IMR-90 (cell line): ENCODE data around the gene CCNK. TPM values are rescaled to one million over a fixed set of nuclear protein-coding genes. Genes with fewer than 3 reads are reported as not detected.

Experiments used
- ATAC-seq: fragments of 200-7000 bp; cut with Tn5 transposase; 2 replicates; pipeline ENCODE4 v1.9.1; 2020; ENCODE audit warnings: low read depth, mild to moderate bottlenecking, moderate library complexity
- BruUV-seq: library from RNA; stranded (reverse); fragments of 400-500 nt; replicated peaks from 2 replicates; lab custom pipeline; 2021; lab: Mats Ljungman, UMichigan
- CTCF ChIA-PET: fragments of 300-600 bp; formaldehyde crosslinking; extraction: SDS; loops from one replicate; lab custom pipeline; 2021; ENCODE audit warnings: antibody characterized with exemption; lab: Yijun Ruan, JAX
- POLR2A ChIA-PET: fragments of 300-600 bp; sonication (Branson Sonifier 250); formaldehyde crosslinking; loops from one replicate; lab custom pipeline; 2022; ENCODE audit warnings: antibody characterized with exemption; ENCODE audit not compliant: unreplicated experiment; lab: Charles Lee
- DNase-seq: peaks from one replicate; pipeline ENCODE4 v3.0.0; 2013
- H2AFZ ChIP-seq: replicated peaks from 2 replicates; pipeline ENCODE3; 2013; ENCODE audit warnings: low read length, mild to moderate bottlenecking; ENCODE audit not compliant: poor library complexity
- H2AK5ac ChIP-seq: 2 replicates; pipeline ENCODE4 v1.6.1; 2013; ENCODE audit warnings: low read depth, low read length, inconsistent platforms
- H2AK9ac ChIP-seq: replicated peaks from 2 replicates; pipeline ENCODE3; 2013; ENCODE audit warnings: mild to moderate bottlenecking, low read depth, low read length, moderate library complexity; ENCODE audit not compliant: poor library complexity
- H2BK120ac ChIP-seq: 2 replicates; pipeline ENCODE4 v1.6.1; 2013; ENCODE audit warnings: low read depth, low read length, inconsistent platforms
- H2BK15ac ChIP-seq: 3 replicates; pipeline ENCODE4 v1.6.1; 2013; ENCODE audit warnings: low read depth, low read length, inconsistent platforms
- H2BK20ac ChIP-seq: 2 replicates; pipeline ENCODE4 v1.6.1; 2013; ENCODE audit warnings: low read depth, mild to moderate bottlenecking, inconsistent platforms, low read length, moderate library complexity
- H2BK5ac ChIP-seq: 2 replicates; pipeline ENCODE4 v1.6.1; 2013; ENCODE audit warnings: mild to moderate bottlenecking, low read depth, low read length, inconsistent platforms; ENCODE audit not compliant: poor library complexity, severe bottlenecking
- H3K14ac ChIP-seq: replicated peaks from 2 replicates; pipeline ENCODE4 v1.6.1; 2013; ENCODE audit warnings: low read depth, low read length, inconsistent platforms
- H3K18ac ChIP-seq: 2 replicates; pipeline ENCODE4 v1.6.1; 2013; ENCODE audit warnings: low read depth, low read length, control low read depth
- H3K23ac ChIP-seq: 2 replicates; pipeline ENCODE4 v1.6.1; 2013; ENCODE audit warnings: low read depth, low read length, inconsistent platforms
- H3K27ac ChIP-seq: 2 replicates; pipeline ENCODE4 v1.5.1; 2013; ENCODE audit warnings: mild to moderate bottlenecking, control low read depth, low read length; ENCODE audit not compliant: insufficient read depth
- H3K27me3 ChIP-seq: 2 replicates; pipeline ENCODE4 v1.6.1; 2013; ENCODE audit warnings: low read length; ENCODE audit not compliant: control insufficient read depth, insufficient read depth
- H3K36me3 ChIP-seq: 2 replicates; pipeline ENCODE4 v1.6.1; 2013; ENCODE audit warnings: low read length, mixed read lengths; ENCODE audit not compliant: control insufficient read depth, insufficient read depth
- H3K4ac ChIP-seq: 2 replicates; pipeline ENCODE4 v1.6.1; 2013; ENCODE audit warnings: low read depth, low read length, inconsistent platforms
- H3K4me1 ChIP-seq: 2 replicates; pipeline ENCODE4 v1.6.1; 2013; ENCODE audit warnings: low read length, mixed read lengths; ENCODE audit not compliant: control insufficient read depth, insufficient read depth
- H3K4me2 ChIP-seq: 2 replicates; pipeline ENCODE4 v1.6.1; 2013; ENCODE audit warnings: low read depth, mild to moderate bottlenecking, control low read depth, low read length, moderate library complexity
- H3K4me3 ChIP-seq: 2 replicates; pipeline ENCODE4 v1.5.1; 2013; ENCODE audit warnings: low read depth, mild to moderate bottlenecking, control low read depth, low read length, moderate library complexity; ENCODE audit not compliant: insufficient read depth
- H3K56ac ChIP-seq: 2 replicates; pipeline ENCODE4 v1.6.1; 2013; ENCODE audit warnings: low read length, inconsistent platforms; ENCODE audit not compliant: insufficient read depth; ENCODE audit errors: extremely low read depth
- H3K79me1 ChIP-seq, 2 experiments: 2 replicates each; pipeline ENCODE4 v1.6.1; 2013; ENCODE audit warnings: low read length in 2 of 2, inconsistent platforms in 1 of 2, low read depth in 1 of 2
- H3K9ac ChIP-seq: 2 replicates; pipeline ENCODE4 v1.6.1; 2013; ENCODE audit warnings: low read depth, low read length, control low read depth
- H3K9me1 ChIP-seq: 2 replicates; pipeline ENCODE4 v1.6.1; 2013; ENCODE audit warnings: low read length, inconsistent platforms; ENCODE audit not compliant: insufficient read depth
- H3K9me3 ChIP-seq: 2 replicates; pipeline ENCODE4 v1.6.1; 2013; ENCODE audit warnings: low read length; ENCODE audit not compliant: control insufficient read depth, insufficient read depth
- H4K20me1 ChIP-seq: 2 replicates; pipeline ENCODE4 v1.6.1; 2013; ENCODE audit warnings: low read length, inconsistent platforms; ENCODE audit not compliant: insufficient read depth
- H4K5ac ChIP-seq: 2 replicates; pipeline ENCODE4 v1.6.1; 2013; ENCODE audit warnings: mild to moderate bottlenecking, low read depth, low read length, control low read depth
- H4K8ac ChIP-seq, 2 experiments: 2 replicates each; pipeline ENCODE4 v1.6.1; 2013; ENCODE audit warnings: low read depth in 2 of 2, low read length in 2 of 2, control low read depth in 1 of 2, inconsistent platforms in 1 of 2
- H4K91ac ChIP-seq: 2 replicates; pipeline ENCODE4 v1.6.1; 2013; ENCODE audit warnings: low read depth, low read length, inconsistent platforms; ENCODE audit not compliant: insufficient read depth
- BHLHE40 ChIP-seq: fragments of 150-350 bp; IDR thresholded peaks from 2 replicates; pipeline ENCODE4 v1.6.1; 2016; ENCODE audit warnings: mild to moderate bottlenecking, low read depth, low read length
- CHD1 ChIP-seq: IDR thresholded peaks from 2 replicates; pipeline ENCODE4 v1.6.1; 2012; ENCODE audit warnings: low read depth, low read length, improper control_type of control experiment
- FOS ChIP-seq: fragments of 150-350 bp; IDR thresholded peaks from 2 replicates; pipeline ENCODE4 v1.6.1; 2016; ENCODE audit warnings: low read depth, low read length
- MAZ ChIP-seq: IDR thresholded peaks from 2 replicates; pipeline ENCODE4 v1.6.1; 2012; ENCODE audit warnings: low read depth, mild to moderate bottlenecking, low read length, improper control_type of control experiment, moderate library complexity, borderline replicate concordance
- WGBS, 2 experiments: methylation state at CpG; one replicate each; pipeline versions ENCODE4 v1.1.5 to v1.1.7; 2013; ENCODE audit warnings: missing lambda C conversion rate in 2 of 2; ENCODE audit not compliant: insufficient read length in 1 of 2; ENCODE audit errors: extremely low coverage in 2 of 2; 5-methylcytosine and 5-hydroxymethylcytosine counted together
- dilution Hi-C: fragments of 300-500 bp; cut with HindIII; formaldehyde crosslinking; loops from one replicate; pipeline ENCODE4 v1.14.3; 2018; ENCODE audit warnings: low sequenced_read_pairs; ENCODE audit not compliant: unreplicated experiment
- in situ Hi-C: fragments of 300-500 bp; cut with MboI; formaldehyde crosslinking; loops from 3 replicates; pipeline ENCODE4 v1.14.3; 2019; ENCODE audit warnings: low sequenced_read_pairs, inconsistent platforms, mixed read lengths
- intact Hi-C: fragments of 100-400 bp; cut with micrococcal nuclease; formaldehyde crosslinking; loops from 2 replicates; pipeline ENCODE4 v1.10.0; 2022
- polyA plus RNA-seq, 3 experiments: library from polyadenylated mRNA; depleted of rRNA; stranded (reverse); fragments of >200 nt; gene quantifications; 2 replicates each; pipeline ENCODE4 v1.2.3, GENCODE V29; 2012; ENCODE audit warnings: low replicate concordance in 1 of 3
- total RNA-seq: library from RNA; depleted of rRNA; stranded (reverse); fragments of >200 nt; gene quantifications from 2 replicates; pipeline ENCODE4 v1.2.3, GENCODE V29; 2012

CCNK gene
- total and polyA plus RNA-seq, 2 of the 4 experiments (the other 2 are of a cell fraction): 18.8 to 38.3 TPM

DNA sequence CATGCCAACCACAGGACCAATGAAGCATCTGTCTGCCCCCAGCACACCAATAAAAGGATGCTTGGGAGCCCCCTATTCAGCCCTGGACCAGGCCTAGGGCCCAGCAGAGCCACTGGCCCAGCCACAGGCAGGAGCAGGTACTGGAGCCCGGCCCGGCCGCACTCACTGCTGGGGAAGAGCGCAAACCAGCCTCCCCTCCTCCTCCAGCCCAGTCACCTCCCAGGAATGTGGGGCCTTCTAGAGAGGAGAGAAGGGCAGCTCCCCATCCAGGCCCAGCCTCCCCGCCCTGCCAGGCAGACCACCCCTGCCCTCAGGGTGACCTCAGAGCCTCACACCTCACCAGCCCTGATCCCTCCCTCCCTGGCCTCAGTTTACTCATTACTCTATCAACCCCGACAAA is 56.2 kb downstream of the CCNK start:
- peak overlapping the region; percentile 92 for H4K5ac ChIP-seq
- peak overlapping the region; percentile 88 for H3K27ac ChIP-seq
- H3K79me1 ChIP-seq: peaks cover 40 to 78% of the 10 kb centered on the region in 2 experiments
- intact Hi-C loops: loop anchor here (2.0 kb wide), 1 partner anchor 67 kb away; the partner anchor contains the start of gene CCDC85C
- peak overlapping the region; percentile 99 for H3K14ac ChIP-seq
- H3K4me3 ChIP-seq: no peak overlapping the region
- H3K9ac ChIP-seq: peak overlapping the region; percentile 52
- peak; percentile 98 for ATAC-seq
- in situ Hi-C loops: no loop called here
- peak overlapping the region; percentile 99 for H3K4ac ChIP-seq
- peak overlapping the region; percentile 95 for H3K18ac ChIP-seq
- H3K4me1 ChIP-seq: peaks cover 26% of the 10 kb centered on the region
- peaks cover 13% of the 10 kb centered on the region for H4K20me1 ChIP-seq
- H2BK15ac ChIP-seq: peak overlapping the region; percentile 99
- peak overlapping the region; percentile 77 for H3K56ac ChIP-seq
- H3K23ac ChIP-seq: peak overlapping the region; percentile 94
- TF ChIP-seq CHD1 (no peak), FOS (peak; percentile 84), BHLHE40 (0 out of 2 replicates have a peak, but pooled peaks have one; percentile 10), MAZ (peak; percentile 93)
- no peaks in the 10 kb centered on the region for H3K36me3 ChIP-seq
- peak; percentile 83 for DNase-seq
- H4K8ac ChIP-seq: peak overlapping the region; percentile 84 to 97
- peak overlapping the region; percentile 97 for H2AK9ac ChIP-seq
- ChIA-PET POLR2A (no interaction called here), CTCF (interaction anchor here (0.6 to 1.1 kb wide), 2 partner anchors 66 to 260 kb away, joined by 3 to 4 read pairs; no protein-coding TSS in a partner anchor)
- H4K91ac ChIP-seq: peak overlapping the region; percentile 96
- dilution Hi-C loops: no loop called here
- H3K27me3 ChIP-seq: no peaks in the 10 kb centered on the region
- H3K9me1 ChIP-seq: peaks cover 24% of the 10 kb centered on the region
- no TSS peak for BruUV-seq
- H2AFZ ChIP-seq: peak overlapping the region; percentile 91
- peak overlapping the region; percentile 98 for H2BK20ac ChIP-seq
- H2BK5ac ChIP-seq: peak overlapping the region; percentile 94
- H2BK120ac ChIP-seq: peak overlapping the region; percentile 99
- H3K9me3 ChIP-seq: no peaks in the 10 kb centered on the region
- WGBS, 2 experiments: no CpG with 5 or more reads among the region's 6 CpGs
- H3K4me2 ChIP-seq: peak overlapping the region; percentile 48
- peak overlapping the region; percentile 100 for H2AK5ac ChIP-seq
